Measurements from ENCODE around the gene RRAGD. TPM values are rescaled to one million over a fixed set of nuclear protein-coding genes. Genes with fewer than 3 reads are reported as not detected.

RRAGD gene
- polyA plus RNA-seq, 1 donor = 60.9 TPM

DNA sequence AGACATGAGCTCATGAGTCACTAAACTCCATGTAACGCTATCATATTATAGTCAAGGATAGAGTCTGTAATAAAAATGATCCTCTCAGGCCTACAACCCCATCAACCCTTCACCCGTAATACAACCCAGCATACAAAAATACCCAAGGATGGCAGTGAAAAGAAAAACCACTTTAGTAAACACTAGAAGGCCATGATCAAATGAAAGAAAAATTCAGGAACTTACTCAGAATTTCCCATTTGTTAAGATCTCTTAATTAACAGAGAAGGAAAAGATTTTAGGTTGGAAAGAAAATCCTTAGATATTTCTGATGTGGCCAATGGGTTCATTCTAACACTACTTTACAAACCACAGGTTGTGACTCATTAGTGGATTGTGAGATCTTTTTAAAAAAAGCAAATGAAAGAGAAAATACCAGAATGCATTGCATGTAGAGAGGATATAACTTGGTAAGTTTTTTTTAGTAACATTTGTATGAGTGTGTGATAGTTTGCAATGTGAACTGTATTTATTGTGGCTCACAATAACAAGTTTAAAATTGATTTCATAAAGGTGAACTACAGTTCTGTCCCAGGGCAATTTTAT lies 51.6 kb downstream of the RRAGD start:
- H3K27ac ChIP-seq (ENCODE audit: low read length) = no peak overlapping the region
- no peaks in the 10 kb centered on the region for H3K4me1 ChIP-seq (ENCODE audit: control insufficient read depth, insufficient read depth, low read length)
- H3K27me3 ChIP-seq (ENCODE audit: control insufficient read depth, insufficient read depth, low read length) = no peaks in the 10 kb centered on the region
- no peak for DNase-seq
- H3K36me3 ChIP-seq (ENCODE audit: control insufficient read depth, insufficient read depth, low read length) = no peaks in the 10 kb centered on the region
- H3K4me3 ChIP-seq (ENCODE audit: low read length) = no peak overlapping the region
- no CpG with 5 or more reads among the region's 2 CpGs for WGBS (ENCODE audit: insufficient coverage, low lambda C conversion rate)
- H3K9me3 ChIP-seq (ENCODE audit: control insufficient read depth, low read depth, low read length) = no peaks in the 10 kb centered on the region

GRCh38 chr6:89359561-89359960 lies 52.5 kb downstream of the RRAGD start:
- Histone ChIP-seq H3K27me3 (ENCODE audit: control insufficient read depth, insufficient read depth, low read length) (no peaks in the 10 kb centered on the region), H3K4me1 (ENCODE audit: control insufficient read depth, insufficient read depth, low read length) (no peaks in the 10 kb centered on the region), H3K27ac (ENCODE audit: low read length) (no peak overlapping the region), H3K36me3 (ENCODE audit: control insufficient read depth, insufficient read depth, low read length) (no peaks in the 10 kb centered on the region), H3K9me3 (ENCODE audit: control insufficient read depth, low read depth, low read length) (no peaks in the 10 kb centered on the region), H3K4me3 (ENCODE audit: low read length) (no peak overlapping the region)
- no CpG with 5 or more reads among the region's 1 CpG for WGBS (ENCODE audit: insufficient coverage, low lambda C conversion rate)
- DNase-seq = no peak

- H3K9me3 ChIP-seq (ENCODE audit: control insufficient read depth, low read depth, low read length) = no peaks in the 10 kb centered on the region
- no peak for DNase-seq
- no peak overlapping the region for H3K4me3 ChIP-seq (ENCODE audit: low read length)
- no CpG with 5 or more reads among the region's 3 CpGs for WGBS (ENCODE audit: insufficient coverage, low lambda C conversion rate)
- H3K27ac ChIP-seq (ENCODE audit: low read length) = no peak overlapping the region
- H3K4me1 ChIP-seq (ENCODE audit: control insufficient read depth, insufficient read depth, low read length) = peaks cover 4% of the 10 kb centered on the region
- H3K36me3 ChIP-seq (ENCODE audit: control insufficient read depth, insufficient read depth, low read length) = no peaks in the 10 kb centered on the region
- no peaks in the 10 kb centered on the region for H3K27me3 ChIP-seq (ENCODE audit: control insufficient read depth, insufficient read depth, low read length)
Observed at GRCh38 chr6:89357390-89357789, 54.7 kb downstream of the RRAGD start.

GRCh38 chr6:89356642-89357170 lies 55.4 kb downstream of the RRAGD start:
- no peak overlapping the region for H3K27ac ChIP-seq (ENCODE audit: low read length)
- H3K4me1 ChIP-seq (ENCODE audit: control insufficient read depth, insufficient read depth, low read length) = peaks cover 4% of the 10 kb centered on the region
- DNase-seq = no peak
- H3K27me3 ChIP-seq (ENCODE audit: control insufficient read depth, insufficient read depth, low read length) = no peaks in the 10 kb centered on the region
- no peaks in the 10 kb centered on the region for H3K36me3 ChIP-seq (ENCODE audit: control insufficient read depth, insufficient read depth, low read length)
- 83% methylated on average over 1 of the region's 1 CpG for WGBS (ENCODE audit: insufficient coverage, low lambda C conversion rate)
- no peaks in the 10 kb centered on the region for H3K9me3 ChIP-seq (ENCODE audit: control insufficient read depth, low read depth, low read length)
- H3K4me3 ChIP-seq (ENCODE audit: low read length) = no peak overlapping the region

GRCh38 chr6:89355511-89356194 lies 56.4 kb downstream of the RRAGD start:
- Histone ChIP-seq H3K27ac (ENCODE audit: low read length) (no peak overlapping the region), H3K4me3 (ENCODE audit: low read length) (no peak overlapping the region), H3K36me3 (ENCODE audit: control insufficient read depth, insufficient read depth, low read length) (no peaks in the 10 kb centered on the region), H3K9me3 (ENCODE audit: control insufficient read depth, low read depth, low read length) (no peaks in the 10 kb centered on the region), H3K27me3 (ENCODE audit: control insufficient read depth, insufficient read depth, low read length) (no peaks in the 10 kb centered on the region), H3K4me1 (ENCODE audit: control insufficient read depth, insufficient read depth, low read length) (peaks cover 10% of the 10 kb centered on the region)
- DNase-seq = no peak
- 100% methylated on average over 1 of the region's 2 CpGs for WGBS (ENCODE audit: insufficient coverage, low lambda C conversion rate)

DNA sequence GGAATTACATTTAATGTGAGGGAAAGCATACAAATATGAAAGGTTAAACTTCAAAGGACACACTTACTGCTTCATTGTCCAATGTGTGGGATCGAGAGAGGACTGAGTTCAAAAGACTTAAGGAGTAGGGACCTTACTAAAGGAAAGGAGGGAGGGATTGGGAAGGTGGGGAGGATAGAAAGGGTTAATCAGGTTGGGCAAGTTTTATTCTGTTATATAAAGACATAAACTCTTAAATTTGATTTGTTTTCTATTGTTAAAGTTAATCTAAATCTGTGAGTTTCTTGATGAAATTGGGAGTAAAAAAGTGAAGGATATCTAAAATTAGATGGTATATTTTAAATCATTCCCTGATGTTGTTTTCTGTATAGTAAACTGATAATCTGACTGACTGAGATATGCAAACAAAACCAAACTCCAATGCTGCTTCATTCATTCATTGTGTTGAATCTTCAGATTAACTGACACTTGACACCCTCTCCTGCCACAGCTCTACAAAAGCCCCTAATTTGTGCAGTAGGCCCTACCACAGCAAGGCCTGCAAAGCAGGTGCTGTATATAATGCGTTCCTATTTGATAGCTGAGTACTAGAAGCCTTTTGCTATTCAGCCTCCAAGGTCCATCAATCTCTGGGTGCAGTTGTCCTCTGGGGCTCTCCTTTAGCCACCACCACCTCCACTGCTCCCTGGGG lies 58.2 kb downstream of the RRAGD start:
- WGBS (ENCODE audit: insufficient coverage, low lambda C conversion rate) = no CpG with 5 or more reads among the region's 2 CpGs
- H3K4me1 ChIP-seq (ENCODE audit: control insufficient read depth, insufficient read depth, low read length) = peaks cover 18% of the 10 kb centered on the region
- no peak for DNase-seq
- no peak overlapping the region for H3K27ac ChIP-seq (ENCODE audit: low read length)
- no peaks in the 10 kb centered on the region for H3K36me3 ChIP-seq (ENCODE audit: control insufficient read depth, insufficient read depth, low read length)
- H3K27me3 ChIP-seq (ENCODE audit: control insufficient read depth, insufficient read depth, low read length) = no peaks in the 10 kb centered on the region
- H3K4me3 ChIP-seq (ENCODE audit: low read length) = no peak overlapping the region
- no peaks in the 10 kb centered on the region for H3K9me3 ChIP-seq (ENCODE audit: control insufficient read depth, low read depth, low read length)

DNA sequence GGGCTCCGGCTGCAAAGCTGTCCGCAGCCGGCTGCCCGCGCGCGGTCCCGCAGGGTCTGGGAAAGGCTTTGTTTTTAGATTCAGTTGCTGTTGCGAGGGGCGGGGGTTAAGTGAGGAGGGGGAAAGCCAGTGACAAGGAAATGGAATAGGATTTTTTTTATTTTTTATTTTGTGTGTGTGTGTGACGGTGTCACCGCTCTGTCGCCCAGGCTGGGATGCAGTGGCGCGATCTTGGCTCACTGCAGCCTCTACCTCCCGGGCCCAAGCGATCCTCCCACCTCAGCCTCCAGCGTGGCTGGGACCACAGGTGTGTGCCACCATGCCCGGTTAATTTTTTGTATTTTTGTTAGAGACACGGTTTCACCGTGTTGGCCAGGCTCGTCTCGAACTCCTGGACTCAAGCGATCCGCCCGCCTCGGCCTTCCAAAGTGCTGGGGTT lies 58.9 kb downstream of the RRAGD start:
- Histone ChIP-seq H3K4me3 (ENCODE audit: low read length) (peak overlapping the region; percentile 69), H3K9me3 (ENCODE audit: control insufficient read depth, low read depth, low read length) (no peaks in the 10 kb centered on the region), H3K4me1 (ENCODE audit: control insufficient read depth, insufficient read depth, low read length) (peaks cover 18% of the 10 kb centered on the region), H3K27me3 (ENCODE audit: control insufficient read depth, insufficient read depth, low read length) (no peaks in the 10 kb centered on the region), H3K27ac (ENCODE audit: low read length) (peak overlapping the region; percentile 86), H3K36me3 (ENCODE audit: control insufficient read depth, insufficient read depth, low read length) (no peaks in the 10 kb centered on the region)
- no CpG with 5 or more reads among the region's 27 CpGs for WGBS (ENCODE audit: insufficient coverage, low lambda C conversion rate)
- DNase-seq = no peak

DNA sequence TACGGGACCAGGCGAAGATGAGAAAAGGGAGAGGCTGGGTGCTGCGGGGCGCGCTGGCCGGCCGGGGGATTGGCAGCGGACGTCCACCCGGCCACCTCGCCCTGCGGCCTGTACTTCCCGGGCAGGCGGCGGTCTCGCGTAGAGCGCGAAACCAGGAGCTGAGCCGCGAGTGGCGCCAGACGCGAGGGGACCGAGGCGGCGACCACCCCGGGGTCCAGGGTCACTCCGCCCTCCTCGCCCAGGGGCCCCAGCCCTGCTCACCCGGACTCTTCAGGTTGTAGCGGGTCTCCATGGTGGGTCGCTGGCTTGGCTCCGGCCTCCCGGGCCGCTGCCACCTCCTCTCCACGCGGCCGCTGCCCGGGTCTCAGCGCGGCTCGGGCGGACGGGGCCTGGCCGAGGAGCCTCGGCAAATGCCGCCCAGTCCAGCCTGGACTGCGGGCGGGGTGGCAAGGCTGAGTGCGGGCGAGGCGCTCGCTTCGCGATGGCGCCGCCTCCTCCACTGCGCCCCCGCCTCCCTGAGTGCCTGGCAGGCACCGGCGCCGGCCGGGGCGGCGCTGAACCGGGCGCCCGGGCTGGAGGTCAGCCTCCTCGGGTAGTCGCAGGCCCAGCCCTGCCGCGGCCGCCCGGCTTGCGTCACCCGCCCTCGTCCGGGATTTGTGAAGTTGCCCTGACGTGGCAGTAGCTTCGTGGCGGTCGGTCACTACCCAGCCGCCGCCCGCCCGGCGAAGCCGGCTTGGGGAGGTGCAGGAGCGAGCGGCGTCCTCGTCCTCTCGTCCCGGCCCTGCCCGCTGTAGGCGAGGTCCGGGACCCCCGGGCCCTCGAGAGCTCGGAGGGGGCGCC lies 59.6 kb downstream of the RRAGD start, which contains the start of gene UBE2J1:
UBE2J1 (minus strand) TSS at position 445 of the 840 bp plus-strand sequence; CDS start at position 292, 153 bp downstream.
- Histone ChIP-seq H3K36me3 (ENCODE audit: control insufficient read depth, insufficient read depth, low read length) (no peaks in the 10 kb centered on the region), H3K4me1 (ENCODE audit: control insufficient read depth, insufficient read depth, low read length) (peaks cover 18% of the 10 kb centered on the region), H3K27ac (ENCODE audit: low read length) (peak within 1 kb of the TSS; percentile 86), H3K27me3 (ENCODE audit: control insufficient read depth, insufficient read depth, low read length) (no peaks in the 10 kb centered on the region), H3K9me3 (ENCODE audit: control insufficient read depth, low read depth, low read length) (no peaks in the 10 kb centered on the region), H3K4me3 (ENCODE audit: low read length) (peak within 1 kb of the TSS; percentile 69)
- peak; percentile 90 to 95 for DNase-seq
- no CpG with 5 or more reads among the region's 102 CpGs for WGBS (ENCODE audit: insufficient coverage, low lambda C conversion rate)

DNA sequence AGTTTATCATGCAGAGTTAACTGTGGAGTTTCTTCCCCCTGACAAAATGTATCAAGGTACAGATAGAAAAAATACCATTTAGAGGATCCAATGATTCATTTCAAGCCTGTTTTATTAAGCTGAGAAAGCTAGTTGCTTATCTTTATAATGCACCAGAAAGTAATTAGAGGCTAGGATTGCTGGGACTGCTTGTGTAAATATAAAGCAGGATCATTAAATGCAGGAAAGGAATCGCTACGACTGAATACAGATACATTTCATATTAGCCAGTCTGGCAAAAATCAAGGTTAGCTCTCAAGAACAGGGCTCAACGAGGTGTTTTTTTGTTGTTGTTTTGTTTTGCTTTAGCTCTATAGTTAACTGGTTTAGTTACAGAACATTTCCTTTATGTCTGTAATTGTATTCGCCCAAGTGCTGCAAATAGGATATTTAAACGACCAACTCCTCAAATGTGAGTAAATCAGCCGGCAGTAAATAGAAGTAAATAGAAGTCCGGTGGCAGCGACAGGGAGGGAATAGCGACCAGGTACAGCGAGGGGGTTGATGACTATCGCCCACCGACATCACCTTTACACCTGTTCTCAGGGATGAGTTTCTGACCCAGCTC lies 60.3 kb downstream of the RRAGD start:
- peaks cover 18% of the 10 kb centered on the region for H3K4me1 ChIP-seq (ENCODE audit: control insufficient read depth, insufficient read depth, low read length)
- peak overlapping the region; percentile 86 for H3K27ac ChIP-seq (ENCODE audit: low read length)
- no peaks in the 10 kb centered on the region for H3K36me3 ChIP-seq (ENCODE audit: control insufficient read depth, insufficient read depth, low read length)
- H3K27me3 ChIP-seq (ENCODE audit: control insufficient read depth, insufficient read depth, low read length) = no peaks in the 10 kb centered on the region
- no CpG with 5 or more reads among the region's 12 CpGs for WGBS (ENCODE audit: insufficient coverage, low lambda C conversion rate)
- DNase-seq = peak; percentile 28 to 71
- H3K9me3 ChIP-seq (ENCODE audit: control insufficient read depth, low read depth, low read length) = no peaks in the 10 kb centered on the region
- H3K4me3 ChIP-seq (ENCODE audit: low read length) = peak overlapping the region; percentile 69
